GM19455 (cell line): ENCODE results near the gene SLC15A2.

Experiments
- ATAC-seq: cut with Tn5 transposase; IDR thresholded peaks from one replicate; pipeline ENCODE4 v1.9.1; 2021; ENCODE audit not compliant: unreplicated experiment

Gene SLC15A2

DNA sequence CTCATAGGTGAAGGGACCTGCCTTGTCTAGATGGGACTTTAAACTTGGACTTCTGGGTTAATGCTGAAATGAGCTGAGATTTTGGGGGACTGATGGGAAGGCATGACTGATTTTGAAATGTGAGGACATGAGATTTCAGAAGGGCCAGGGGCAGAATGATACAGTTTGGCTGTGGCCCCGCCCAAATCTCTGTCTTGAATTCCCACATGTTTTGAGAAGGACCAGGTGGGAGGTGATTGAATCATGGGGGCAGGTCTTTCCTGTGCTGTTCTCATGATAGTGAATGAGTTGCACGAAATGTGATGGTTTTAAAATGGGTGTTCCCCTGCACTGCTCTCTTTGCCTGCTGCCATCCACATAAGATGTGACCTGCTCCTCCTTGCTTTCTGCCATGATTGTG, 85.0 kb downstream of the SLC15A2 start:
- ATAC-seq, result no peak

DNA sequence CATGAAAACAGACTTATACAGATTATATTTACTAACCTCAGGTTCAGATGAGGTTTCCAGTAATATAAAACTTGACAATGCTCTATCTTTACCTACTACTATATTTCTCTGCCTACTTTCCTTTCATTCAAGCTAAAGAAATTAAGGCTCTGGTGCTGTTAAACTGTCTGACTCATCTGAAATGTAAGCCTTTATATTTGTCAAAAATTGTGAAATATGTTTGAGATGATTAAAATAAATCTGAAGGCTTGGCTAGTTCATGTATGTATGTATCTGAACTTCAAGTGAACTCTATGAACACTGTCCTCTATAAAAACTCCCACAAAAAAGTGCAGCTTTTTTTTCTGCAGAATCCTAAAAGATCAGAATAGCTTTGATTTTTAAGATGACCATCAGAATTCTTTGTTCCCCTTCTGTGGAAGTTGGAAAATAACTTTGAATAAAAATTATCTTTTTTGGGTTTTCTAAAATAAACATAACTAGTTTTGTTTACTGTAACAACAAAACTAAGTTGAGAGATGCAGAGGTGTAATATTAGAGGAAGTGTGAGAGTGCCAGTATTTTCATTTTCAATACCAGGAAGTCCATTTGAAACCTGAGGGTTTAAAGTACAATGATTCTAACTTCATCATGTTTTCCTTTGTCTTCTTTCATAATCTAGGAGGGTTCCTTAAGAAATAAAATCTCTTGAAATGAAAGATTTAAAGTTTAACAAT, 85.7 kb downstream of the SLC15A2 start:
- peak; percentile 50 for ATAC-seq

DNA sequence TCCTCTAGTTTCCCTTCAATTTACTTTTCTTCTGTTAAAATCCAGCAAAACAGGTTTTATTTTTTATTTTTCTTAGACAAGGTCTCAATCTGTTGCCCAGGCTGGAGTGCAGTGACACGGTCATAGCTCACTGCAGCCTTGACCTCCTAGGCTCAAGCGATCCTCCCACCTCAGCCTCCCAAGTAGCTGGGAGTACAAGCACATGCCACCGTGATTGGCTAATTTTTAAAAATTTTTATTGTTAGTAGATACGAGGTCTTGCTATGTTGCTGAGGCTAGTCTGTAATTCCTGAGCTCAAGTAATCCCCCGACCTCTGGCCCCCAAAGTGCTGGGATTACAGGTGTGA, 86.2 kb downstream of the SLC15A2 start:
- no peak for ATAC-seq

DNA sequence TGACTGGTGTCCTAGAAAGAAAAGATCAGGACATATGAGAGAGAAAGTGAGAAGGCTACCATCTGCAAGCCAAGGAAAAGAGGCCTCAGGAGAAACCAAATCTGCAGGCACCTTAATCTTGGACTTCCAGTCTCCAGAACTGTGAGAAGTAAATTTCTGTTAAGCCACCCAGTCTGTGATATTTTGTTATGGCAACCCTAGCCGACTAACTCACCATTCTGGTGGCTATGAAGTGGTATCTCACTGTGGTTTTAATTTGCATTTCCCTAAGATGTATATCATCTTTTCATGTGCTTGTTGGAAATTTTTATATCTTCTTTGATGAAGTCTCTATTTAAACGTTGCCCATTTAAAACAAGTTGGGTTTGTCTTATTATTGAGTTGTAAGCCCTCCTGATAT, 87.3 kb downstream of the SLC15A2 start:
- no peak for ATAC-seq

DNA sequence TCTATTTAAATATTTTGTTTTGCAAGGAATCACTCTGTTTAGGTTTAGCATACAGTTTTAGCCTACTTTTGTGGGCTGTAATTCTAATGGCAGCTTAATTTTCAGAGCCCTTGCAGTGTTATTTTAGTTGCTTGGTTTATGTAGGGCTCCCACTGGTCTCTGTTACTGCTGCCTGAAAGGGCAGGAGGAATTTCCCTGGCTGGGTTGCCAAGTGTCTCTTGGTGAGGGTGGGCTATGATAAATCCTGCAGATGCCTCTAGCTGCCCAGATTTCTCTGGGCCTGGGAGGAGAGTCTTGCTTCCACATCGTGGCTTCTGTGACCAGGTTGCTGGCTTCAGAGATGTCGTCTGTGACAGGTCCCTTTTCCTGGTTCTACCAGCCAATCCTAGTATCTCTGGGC, 91.6 kb downstream of the SLC15A2 start:
- ATAC-seq, result no peak

DNA sequence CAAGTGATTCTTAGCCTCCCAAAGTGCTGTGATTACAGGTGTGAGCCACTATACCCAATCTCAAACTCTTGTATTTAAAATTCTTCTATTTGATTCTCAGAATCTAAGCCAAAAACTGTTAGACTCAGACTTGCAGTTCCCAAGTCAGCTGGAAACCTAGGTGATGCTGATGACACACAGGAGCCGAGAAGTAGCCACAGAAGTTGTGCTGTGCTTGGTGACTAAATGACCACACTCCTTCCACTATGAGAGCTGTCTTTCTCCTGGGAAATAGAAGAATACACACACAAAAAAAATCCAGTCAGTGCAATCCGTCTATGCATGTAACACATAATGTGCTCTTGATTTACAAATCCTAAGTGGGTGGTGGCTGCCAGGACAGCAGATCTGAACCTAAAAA, 93.9 kb downstream of the SLC15A2 start:
- no peak for ATAC-seq

DNA sequence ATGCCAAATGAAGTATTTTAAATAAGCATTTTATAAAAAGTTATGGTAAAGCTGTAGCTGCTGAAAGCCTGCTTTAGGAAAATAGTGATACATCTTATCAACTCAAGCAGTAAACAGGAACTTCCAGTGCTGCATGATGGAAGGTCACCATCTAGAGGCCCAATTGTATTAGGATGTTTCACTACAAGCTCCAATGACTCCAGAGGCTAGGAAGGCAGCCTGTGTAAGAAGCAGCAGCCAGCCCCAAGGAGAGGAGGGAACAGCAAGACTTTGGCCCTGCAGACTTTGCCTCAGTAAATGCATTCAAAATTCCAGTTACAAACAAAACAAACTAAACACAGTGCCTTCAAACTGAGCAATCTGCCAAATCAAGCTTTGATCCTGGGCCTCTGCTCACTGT, 95.7 kb downstream of the SLC15A2 start:
- ATAC-seq, result no peak

DNA sequence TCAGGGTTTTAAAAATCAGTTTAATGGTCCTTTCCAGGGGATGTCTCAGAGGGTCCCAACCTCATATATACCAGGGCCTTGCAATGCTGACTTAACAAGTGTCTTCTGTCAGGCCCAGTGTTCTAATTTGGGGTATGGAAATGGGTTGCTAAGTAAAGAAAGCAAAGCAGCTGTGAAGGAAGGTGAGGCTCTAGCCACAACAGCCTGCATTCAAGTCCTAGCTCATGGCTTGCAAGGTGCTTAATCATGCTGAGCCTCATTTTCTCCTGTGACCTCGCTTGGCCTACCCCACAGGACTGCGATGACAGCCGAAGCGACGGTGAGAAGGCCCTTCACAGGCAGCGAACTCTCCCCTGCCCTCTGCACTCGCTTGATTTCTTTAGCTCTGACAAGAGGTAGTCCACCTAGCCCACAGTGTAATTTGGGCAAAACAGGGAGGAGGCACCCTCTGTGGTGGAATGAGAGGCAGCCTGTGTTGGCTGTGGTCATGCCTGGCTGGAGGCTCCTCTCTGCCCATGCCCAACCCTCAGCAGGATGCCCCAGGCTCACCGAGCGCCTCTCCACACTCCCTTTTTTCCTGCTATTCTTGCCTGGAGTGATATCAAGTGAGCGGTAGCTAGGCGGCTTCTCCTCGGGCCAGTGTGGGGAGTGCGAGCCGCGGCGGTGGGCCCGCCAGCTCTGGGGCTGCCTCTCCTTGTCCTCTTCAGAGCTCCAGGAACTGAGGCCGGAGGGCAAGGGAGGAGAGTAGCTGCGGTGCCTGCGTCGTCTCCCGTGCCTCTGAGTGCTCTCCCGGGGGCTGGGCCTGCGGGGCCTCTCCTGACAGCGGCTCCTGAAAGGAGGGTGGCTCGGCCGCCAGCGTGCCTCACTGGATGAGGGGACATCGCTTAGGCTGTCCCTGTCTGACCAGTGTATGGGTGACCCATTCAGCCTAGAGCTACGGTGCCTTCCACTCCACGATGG, 98.7 kb downstream of the SLC15A2 start:
- peak; percentile 62 for ATAC-seq
